GM18505 (cell line): ENCODE results near the gene CEBPB.
"Not testable (repeated sequence)": the region's sequence is repeated elsewhere in the genome, so short reads cannot be mapped to it uniquely, and the experiment has no call there.

Experiments used
- ATAC-seq: cut with Tn5 transposase; IDR thresholded peaks from one replicate; pipeline ENCODE4 v1.9.1; 2021; ENCODE audit not compliant: unreplicated experiment
- POLR2A ChIP-seq: IDR thresholded peaks from 4 replicates; pipeline ENCODE4 v1.6.1; 2011; ENCODE audit warnings: borderline replicate concordance; ENCODE audit not compliant: insufficient read depth, insufficient read length; ENCODE audit errors: extremely low read depth

CEBPB gene

DNA sequence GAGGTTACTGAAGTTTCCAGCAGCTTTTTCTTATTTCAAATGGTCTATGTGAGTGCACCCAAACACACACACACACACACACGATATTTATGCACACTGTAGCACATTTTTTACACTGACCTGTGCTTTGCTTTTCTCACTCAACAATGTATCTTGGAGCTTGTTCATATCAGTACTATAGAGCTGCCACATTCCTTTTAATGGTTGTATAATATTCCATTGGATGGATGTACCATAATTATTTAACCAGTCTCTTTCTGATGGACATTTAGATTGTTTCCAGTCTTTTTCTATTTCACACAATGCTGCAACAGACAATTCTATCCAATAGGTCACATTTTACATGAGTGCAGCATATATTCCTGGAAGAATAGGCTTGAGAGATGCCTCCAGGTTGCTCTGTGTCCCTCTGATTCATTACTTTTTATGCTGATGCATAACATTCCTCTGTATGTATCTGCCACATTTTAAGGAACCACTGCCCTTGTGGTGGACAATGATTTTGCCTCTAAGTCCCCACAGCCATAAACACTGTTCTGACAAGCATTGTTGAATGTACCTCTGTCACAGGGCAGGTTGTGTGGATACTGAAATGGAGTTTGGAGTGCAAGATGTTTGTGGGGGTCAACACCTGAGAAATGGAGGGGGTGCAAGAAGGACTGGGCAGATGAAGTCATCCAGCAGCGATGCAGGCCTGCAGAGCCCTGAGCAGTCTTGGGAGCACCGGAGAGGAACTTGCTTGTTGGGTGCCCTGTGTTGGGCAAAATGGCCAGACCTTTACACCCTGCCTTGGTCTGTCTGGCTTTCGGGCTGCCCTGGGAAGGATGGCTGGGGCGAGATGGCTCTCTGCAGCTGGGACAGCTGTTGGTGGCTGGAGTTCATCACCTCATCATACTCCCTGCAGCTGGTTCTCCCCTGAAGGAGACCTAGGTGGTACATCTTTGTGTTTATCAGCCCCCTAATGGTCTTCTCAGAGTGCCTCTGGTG, 13.6 kb downstream of the CEBPB start:
- no peak for ATAC-seq
- no peak for TF ChIP-seq POLR2A

DNA sequence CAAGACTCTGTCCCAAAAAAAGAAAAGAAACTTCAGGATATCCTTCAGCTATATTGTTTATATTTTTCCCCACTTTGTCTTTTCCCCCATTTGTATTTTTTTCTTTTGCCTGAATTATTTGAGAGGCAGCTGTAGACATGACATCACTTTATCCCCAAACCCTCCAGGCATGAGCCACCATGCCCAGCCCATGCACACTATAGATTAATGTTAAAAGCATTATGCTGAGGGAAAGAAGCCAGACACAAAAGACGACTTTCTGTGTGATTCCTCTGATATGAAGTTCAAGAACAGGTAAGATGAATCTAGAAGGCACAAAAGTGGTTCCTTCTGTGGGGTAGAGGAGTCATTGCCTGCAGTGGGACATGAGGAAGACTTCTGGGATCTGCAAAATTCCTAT, 16.4 kb downstream of the CEBPB start:
- TF ChIP-seq POLR2A = no peak
- ATAC-seq = no peak

DNA sequence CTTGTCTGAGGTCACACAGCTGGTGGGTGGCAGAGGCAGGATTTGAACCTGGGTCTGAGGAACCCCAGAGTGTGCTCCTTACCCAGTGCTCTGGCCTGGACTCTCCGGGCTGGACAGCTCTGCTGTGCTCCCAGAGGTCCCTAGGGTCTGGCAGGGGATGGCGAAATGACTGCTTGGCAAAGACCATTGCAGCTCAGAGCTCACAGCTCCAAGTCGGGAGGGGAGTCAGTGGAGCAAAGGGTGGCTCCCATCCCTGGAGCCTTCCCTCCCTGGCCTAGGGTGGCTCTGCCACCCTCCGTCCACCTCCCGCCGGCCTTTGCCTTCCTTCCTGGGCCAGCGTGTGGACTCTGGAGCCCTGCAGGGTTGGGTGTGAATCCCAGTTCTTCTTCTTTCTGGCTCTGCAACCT, 17.5 kb downstream of the CEBPB start:
- TF ChIP-seq POLR2A = no peak
- ATAC-seq = no peak

DNA sequence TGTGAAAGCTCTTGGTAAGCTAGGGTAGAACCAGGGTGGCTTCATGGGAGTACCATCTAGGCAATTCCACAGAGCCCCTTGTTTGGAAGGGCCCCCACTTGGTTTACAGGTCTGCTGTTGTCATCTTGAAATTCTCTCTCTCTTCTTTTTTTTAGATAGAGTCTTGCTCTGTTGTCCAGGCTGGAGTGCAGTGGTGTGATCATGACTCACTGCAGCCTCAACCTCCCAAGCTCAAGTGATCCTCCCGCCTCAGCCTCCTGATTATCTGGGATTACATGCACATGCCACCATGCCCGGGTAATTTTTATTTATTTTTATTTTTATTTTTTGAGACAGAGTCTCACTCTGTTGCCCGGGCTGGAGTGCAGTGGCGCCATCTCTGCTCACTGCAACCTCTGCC, 18.2 kb downstream of the CEBPB start:
- not testable (repeated sequence) for ATAC-seq

DNA sequence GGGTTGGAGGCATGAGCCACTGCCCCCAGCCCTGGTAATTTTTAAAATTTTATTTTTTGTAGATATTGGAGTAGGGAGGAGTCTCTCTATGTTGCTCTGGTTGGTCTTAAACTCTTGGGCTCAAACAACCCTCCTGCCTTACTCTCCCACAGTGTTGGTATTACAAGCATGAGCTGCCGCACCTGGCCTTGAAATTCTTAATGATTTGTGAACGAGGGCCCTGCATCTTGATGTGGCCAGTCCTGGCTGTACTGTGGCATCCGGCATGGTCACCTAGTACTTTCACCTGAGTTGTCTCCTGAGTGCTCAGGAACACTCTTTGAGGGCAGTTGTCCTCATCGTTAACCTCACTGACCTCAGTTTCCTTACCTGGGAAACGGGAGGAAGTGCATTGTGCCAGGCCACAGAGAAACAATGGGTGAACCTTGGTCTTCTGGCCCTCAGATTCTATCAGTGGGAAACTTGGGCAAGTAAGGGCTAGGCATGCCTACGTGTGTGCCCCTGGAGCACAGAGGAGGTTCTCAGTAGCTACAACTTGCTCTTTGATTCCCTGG, 19.5 kb downstream of the CEBPB start:
- TF ChIP-seq POLR2A = no peak
- ATAC-seq = no peak

DNA sequence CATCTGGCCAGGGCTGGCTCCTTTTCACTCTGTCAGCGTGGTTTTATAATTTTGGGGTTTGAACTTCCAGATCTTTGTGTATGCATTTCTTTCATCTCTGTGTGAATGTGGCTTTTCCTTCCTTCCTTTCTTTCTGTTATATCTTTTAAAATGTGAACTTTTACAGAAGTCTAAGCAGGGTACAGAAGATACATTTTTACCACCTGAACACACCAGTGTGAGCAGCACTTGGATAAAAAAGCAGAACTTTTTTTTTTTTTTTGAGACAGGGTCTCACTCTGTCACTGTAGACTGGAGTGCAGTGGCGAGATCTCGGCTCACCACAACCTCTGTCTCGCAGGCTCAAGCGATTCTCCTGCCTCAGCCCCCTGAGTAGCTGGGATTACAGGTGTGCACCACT, 20.5 kb downstream of the CEBPB start:
- no peak for ATAC-seq
- no peak for TF ChIP-seq POLR2A

DNA sequence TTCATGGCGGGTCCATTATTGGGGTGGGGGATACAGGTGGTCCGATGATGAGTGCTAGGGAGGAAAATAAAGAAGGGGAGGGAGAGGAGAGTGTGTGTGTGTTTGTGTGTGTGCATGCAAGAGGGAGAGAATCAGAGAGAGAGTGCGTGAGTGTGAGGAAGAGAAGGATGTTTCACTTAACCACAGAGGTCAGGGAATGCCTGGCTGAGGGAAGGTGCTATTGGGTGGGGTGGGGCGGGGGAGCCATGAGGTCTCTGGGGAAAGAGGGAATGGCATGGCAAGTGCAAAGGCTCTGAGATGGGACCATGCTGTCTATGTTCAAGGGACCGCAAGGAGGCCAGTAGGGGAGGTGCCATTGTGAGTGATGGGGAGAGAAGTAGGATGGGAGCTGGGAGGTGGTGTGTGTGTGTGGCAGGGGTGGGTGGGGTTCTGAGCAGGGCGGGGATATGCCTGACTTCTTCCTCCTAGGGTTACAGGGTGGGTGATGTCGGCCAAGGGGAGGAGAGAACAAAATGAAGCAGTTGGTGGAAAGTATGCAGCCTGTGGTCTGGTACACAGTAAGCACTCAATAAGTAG, 23.0 kb downstream of the CEBPB start:
- ATAC-seq = no peak
- TF ChIP-seq POLR2A = no peak

DNA sequence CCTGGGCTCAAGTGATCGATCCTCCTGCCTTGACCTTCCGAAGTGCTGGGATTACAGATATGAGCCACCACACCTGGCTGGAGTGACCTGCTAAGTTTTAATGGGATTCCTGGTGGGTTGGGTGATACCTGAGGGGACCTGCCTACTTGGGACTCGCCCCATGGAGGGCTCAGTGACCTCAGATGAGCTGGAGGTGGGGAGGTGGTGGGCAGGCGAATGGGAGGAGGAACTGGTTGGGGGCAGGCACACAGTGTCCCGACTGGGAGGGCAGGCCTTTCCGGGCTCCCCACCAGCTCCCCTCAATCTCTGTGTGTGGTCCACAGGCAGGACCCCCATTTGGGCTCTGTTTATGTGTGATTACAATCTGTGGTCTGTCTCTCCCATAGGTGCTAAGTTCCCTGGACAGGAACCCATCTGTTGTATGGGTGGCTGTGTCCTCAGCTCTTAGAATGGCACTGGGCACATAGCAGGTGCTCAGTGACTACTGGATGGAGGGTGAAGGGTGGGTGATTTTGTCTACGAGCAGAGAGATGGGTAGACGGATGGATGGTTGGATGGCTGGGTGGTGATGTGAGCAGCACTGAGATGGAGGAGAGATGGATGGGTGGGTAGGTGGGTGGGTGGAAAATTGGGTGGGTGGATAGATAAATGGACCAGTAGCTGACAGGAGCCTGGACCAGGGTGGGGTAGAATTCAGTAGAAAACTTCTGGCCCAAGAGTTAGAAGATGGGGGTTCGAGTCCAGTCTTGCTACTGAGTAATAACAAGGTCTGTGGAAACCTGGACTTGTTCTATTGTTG, 23.8 kb downstream of the CEBPB start:
- TF ChIP-seq POLR2A = no peak
- no peak for ATAC-seq

DNA sequence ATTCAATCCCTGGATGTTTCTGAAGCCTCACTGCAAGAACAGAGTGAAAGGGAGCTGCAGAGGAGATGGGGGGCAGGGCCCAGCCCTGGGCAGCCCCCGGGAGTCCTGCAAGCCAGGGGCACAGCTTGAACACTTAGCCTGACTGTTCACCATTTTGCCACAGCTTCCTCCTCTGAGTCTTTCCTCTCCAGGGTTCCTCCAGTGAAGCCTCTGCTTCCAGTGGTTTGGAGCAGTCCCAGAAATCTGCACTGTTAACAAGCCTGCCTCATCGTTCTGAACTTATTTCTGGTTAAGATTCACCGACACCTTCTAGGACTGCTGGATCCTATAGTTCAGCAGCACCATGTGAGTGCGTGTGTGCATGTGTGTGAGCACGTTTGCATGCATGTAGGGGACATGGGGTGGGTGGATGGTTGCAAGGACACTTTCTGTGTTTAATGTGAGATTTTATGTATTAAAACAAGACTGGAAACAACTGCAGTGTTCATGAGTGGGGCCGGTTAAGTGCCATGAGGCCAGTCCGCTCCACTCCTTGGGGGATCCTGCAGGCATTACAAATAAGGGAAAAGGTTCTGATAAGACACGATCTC, 24.6 kb downstream of the CEBPB start:
- no peak for TF ChIP-seq POLR2A
- ATAC-seq = no peak

DNA sequence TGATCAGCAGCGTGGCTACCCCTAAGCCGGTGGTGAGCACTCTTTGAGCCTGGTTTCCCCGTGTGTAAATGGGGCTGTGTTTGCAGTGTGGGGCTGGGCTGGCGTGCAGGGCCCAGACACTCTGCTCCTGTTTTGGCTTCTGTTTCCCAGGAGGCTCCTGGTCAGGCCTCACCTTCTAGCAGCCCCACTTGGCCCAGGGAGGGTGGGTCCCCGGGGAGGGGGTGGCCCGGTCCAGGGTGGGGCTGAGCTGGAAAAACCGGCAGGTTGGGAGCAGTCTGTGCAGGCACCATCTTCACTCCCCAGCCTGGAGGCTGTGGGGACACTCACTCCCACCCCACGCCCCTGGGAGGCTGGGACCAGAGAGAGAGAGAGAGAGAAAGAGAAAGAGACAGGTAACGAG, 25.3 kb downstream of the CEBPB start:
- TF ChIP-seq POLR2A = no peak
- no peak for ATAC-seq

DNA sequence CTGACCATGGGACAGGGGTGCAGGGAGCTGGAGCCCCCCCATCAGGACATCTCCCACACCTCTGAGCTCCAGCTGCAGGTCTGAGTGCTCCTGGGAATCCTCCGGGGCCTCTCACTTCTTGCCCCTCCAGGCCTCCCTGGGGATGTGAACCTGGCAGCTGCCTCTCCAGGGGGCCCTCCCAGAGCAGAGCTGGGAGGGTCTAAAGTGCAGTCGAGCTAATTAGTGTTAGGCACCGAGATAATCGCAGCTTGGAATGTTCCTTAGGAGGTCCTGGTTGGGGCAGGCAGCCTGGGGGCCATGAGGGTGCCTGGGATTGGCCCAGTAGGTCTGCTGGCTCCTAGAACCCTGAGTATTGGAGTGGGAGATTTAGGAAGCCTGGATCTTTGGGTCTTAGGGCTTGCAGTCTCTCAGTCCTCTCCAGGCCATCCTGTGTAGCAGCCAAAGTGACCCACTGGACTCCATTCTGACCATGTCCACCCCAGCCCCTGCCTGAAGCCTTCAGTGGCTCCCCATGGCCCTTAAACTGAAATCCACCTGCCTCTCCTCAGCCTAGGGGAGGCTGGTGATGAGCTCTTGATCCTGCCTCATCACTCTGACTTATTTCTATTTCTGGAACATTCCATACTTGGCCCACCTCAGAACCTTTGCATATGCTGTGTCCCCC, 26.0 kb downstream of the CEBPB start:
- ATAC-seq = no peak

DNA sequence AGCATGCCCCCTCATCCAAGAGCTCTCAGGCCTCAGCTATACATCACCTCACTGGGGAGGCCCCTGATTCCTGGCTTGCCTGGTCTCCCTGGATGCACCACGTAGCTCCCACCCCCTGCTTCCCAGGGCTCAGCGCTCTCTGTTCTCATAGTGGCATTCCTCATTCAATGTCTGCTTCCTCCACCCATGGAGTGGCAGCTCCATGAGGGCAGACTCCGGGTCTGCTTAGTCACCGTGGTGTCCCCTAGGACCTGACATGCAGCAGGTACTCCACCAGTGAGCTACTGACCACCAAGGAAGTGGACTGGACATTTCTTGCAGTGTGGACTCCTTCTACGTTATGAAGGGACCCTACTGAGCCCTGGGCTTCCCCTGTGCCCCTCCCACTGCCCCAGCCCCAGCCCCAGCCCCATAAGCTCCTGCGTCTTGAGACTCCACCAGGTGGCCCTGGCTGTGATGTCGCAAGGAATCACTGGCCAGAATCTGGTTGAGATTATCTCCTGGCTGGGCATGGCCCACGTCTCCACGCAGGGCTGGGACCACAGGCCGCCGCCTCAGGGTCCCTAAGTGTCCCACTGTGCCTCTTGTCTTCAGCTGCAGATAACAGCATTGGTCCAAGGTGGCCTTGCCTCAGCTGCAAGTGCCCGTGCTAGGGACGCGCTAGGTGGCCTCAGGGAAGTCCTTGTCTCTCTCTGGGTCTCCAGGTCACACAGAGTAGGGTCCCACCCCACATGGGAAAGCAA, 26.7 kb downstream of the CEBPB start:
- no peak for ATAC-seq

More for the DNA sequence above, 26.0 kb downstream of the CEBPB start:
- TF ChIP-seq POLR2A = no peak

More for the DNA sequence above, 26.7 kb downstream of the CEBPB start:
- TF ChIP-seq POLR2A = no peak
